NCI-H1436 treated with DMSO at 0.1 percent for 48 hours (cell line): Measurements from ENCODE around the gene PDZRN4.

ENCODE experiments used
- DNase-seq: peaks from one replicate; lab custom pipeline; 2025; lab: John Stamatoyannopoulos, UW

Gene PDZRN4

GRCh38 chr12:41362931-41363330 is 174.8 kb downstream of the PDZRN4 start:
- no peak for DNase-seq

- DNase-seq, result no peak
Measured at GRCh38 chr12:41364211-41364610, 176.1 kb downstream of the PDZRN4 start.

GRCh38 chr12:41365653-41366171 is 177.6 kb downstream of the PDZRN4 start:
- DNase-seq, result no peak

GRCh38 chr12:41367726-41368405 is 179.7 kb downstream of the PDZRN4 start:
- no peak for DNase-seq

- DNase-seq, result no peak
Measured at GRCh38 chr12:41380878-41381277, 192.8 kb downstream of the PDZRN4 start.

GRCh38 chr12:41402801-41403200 is 214.7 kb downstream of the PDZRN4 start:
- DNase-seq, result no peak

- DNase-seq, result no peak
Measured at GRCh38 chr12:41407232-41407799, 219.2 kb downstream of the PDZRN4 start.

GRCh38 chr12:41409628-41410027 is 221.5 kb downstream of the PDZRN4 start:
- no peak for DNase-seq

GRCh38 chr12:41418586-41418985 is 230.5 kb downstream of the PDZRN4 start:
- no peak for DNase-seq

- no peak for DNase-seq
Measured at GRCh38 chr12:41419131-41419893, 231.2 kb downstream of the PDZRN4 start.

- no peak for DNase-seq
Measured at GRCh38 chr12:41424651-41425050, 236.5 kb downstream of the PDZRN4 start.

GRCh38 chr12:41433460-41433859 is 245.3 kb downstream of the PDZRN4 start:
- DNase-seq, result no peak

GRCh38 chr12:41436076-41436475 is 248.0 kb downstream of the PDZRN4 start:
- no peak for DNase-seq

GRCh38 chr12:41437563-41437962 is 249.4 kb downstream of the PDZRN4 start:
- no peak for DNase-seq

GRCh38 chr12:41438854-41439541 is 250.9 kb downstream of the PDZRN4 start:
- DNase-seq, result no peak

GRCh38 chr12:41439801-41440200 is 251.7 kb downstream of the PDZRN4 start:
- DNase-seq, result no peak

- DNase-seq, result no peak
Measured at GRCh38 chr12:41441180-41441579, 253.1 kb downstream of the PDZRN4 start.

- no peak for DNase-seq
Measured at GRCh38 chr12:41442896-41443295, 254.8 kb downstream of the PDZRN4 start.

GRCh38 chr12:41443690-41444089 is 255.6 kb downstream of the PDZRN4 start:
- DNase-seq, result no peak

GRCh38 chr12:41452838-41453407 is 264.8 kb downstream of the PDZRN4 start:
- DNase-seq, result no peak

- no peak for DNase-seq
Measured at GRCh38 chr12:41453409-41453808, 265.3 kb downstream of the PDZRN4 start.
